ENCODE data around the gene SNTB2. TPM values are rescaled to one million over a fixed set of nuclear protein-coding genes. Genes with fewer than 3 reads are reported as not detected.

The SNTB2 gene
- total and polyA plus RNA-seq, 2 of the 13 experiments (the other 11 are each of a cell fraction or from before 2014, with no cell fraction given) = 11.5 to 19.2 TPM

GRCh38 chr16:69346683-69347082, 159.7 kb downstream of the SNTB2 start:
- H3K4me3 ChIP-seq (replicated peaks in 1 of 3; ENCODE audit: insufficient read depth in 1 of 3, low read depth in 2 of 3, low read length in 3 of 3) = no peak overlapping the region
- intact Hi-C loops (cut with micrococcal nuclease; ENCODE audit: unreplicated experiment) (no loop called here), in situ Hi-C loops (cut with HindIII; ENCODE audit: extremely low pct_ligation_motif_present, low pct_unique_long_range_greater_than_20kb) (no loop called here)
- no peak overlapping the region for H3K27ac ChIP-seq (ENCODE audit: extremely low read length, insufficient read depth, low read length)
- WGBS (ENCODE audit: low lambda C conversion rate) = 92% methylated on average over 6 of the region's 6 CpGs
- H4K20me1 ChIP-seq (ENCODE audit: insufficient read depth, low read length) = no peaks in the 10 kb centered on the region
- peaks cover 23% of the 10 kb centered on the region for H3K4me1 ChIP-seq (ENCODE audit: insufficient read depth, low read length)
- H2AFZ ChIP-seq (ENCODE audit: low read length) = no peak overlapping the region
- H3K27me3 ChIP-seq (ENCODE audit: control insufficient read depth in 1 of 2, insufficient read depth in 2 of 2, low read length in 2 of 2) = no peaks in the 10 kb centered on the region
- ATAC-seq (no peak), FAIRE-seq (no peak), DNase-seq (ENCODE audit: low spot score) (no peak)
- peaks cover 8 to 16% of the 10 kb centered on the region in 2 experiments; a peak in 4 of 5 replicates for H3K36me3 ChIP-seq (replicated peaks in 1 of 2; ENCODE audit: control insufficient read depth in 1 of 2, insufficient read depth in 2 of 2, low read length in 2 of 2)
- H3K9me3 ChIP-seq (ENCODE audit: low read length) = no peaks in the 10 kb centered on the region
- H3K4me2 ChIP-seq (ENCODE audit: low read depth, low read length) = no peak overlapping the region
- no TSS peak for BruUV-seq (replicated peaks)
- no peak overlapping the region for H3K9ac ChIP-seq (ENCODE audit: insufficient read depth, low read depth, low read length)
- peaks cover 7% of the 10 kb centered on the region for H3K79me2 ChIP-seq (ENCODE audit: insufficient read depth, low read length)
- ChIA-PET CTCF (ENCODE audit: low intra/inter-chr PET ratio, low total read pairs) (no interaction called here), POLR2A (interaction anchor here (1.2 to 1.4 kb wide), 2 partner anchors 9 to 32 kb away, joined by 3 to 4 read pairs; no protein-coding TSS in a partner anchor)
- TF ChIP-seq TBX2 (CRISPR knock-in tag; IDR thresholded peaks at IDR 0.05; ENCODE audit: borderline replicate concordance) (peak; percentile 20; the same call in 1 of the 2 replicates), MAFK (conservative IDR thresholded peaks at IDR 0.05 in 1 of 2, IDR thresholded peaks at IDR 0.05 in 1 of 2; ENCODE audit: low read length in 2 of 2) (peak in 1 of 2 experiments; percentile 28; a peak in 1 of 4 replicates), ZNF775 (CRISPR knock-in tag; IDR thresholded peaks at IDR 0.05; ENCODE audit: borderline replicate concordance) (no peak), RELA (CRISPR knock-in tag; IDR thresholded peaks at IDR 0.05) (no peak), POLR2G (IDR thresholded peaks at IDR 0.05; ENCODE audit: low read depth, low read length) (peak; percentile 32; the same call in 1 of the 2 replicates), MAFF (IDR thresholded peaks at IDR 0.05; ENCODE audit: low read depth, low read length) (0 out of 2 replicates have a peak, but pooled peaks have one; percentile 23)

- Histone ChIP-seq H4K20me1 (ENCODE audit: insufficient read depth, low read length) (no peaks in the 10 kb centered on the region), H3K4me3 (replicated peaks in 1 of 3; ENCODE audit: insufficient read depth in 1 of 3, low read depth in 2 of 3, low read length in 3 of 3) (no peak overlapping the region), H3K79me2 (ENCODE audit: insufficient read depth, low read length) (no peaks in the 10 kb centered on the region), H3K27ac (ENCODE audit: extremely low read length, insufficient read depth, low read length) (no peak overlapping the region), H3K36me3 (replicated peaks in 1 of 2; ENCODE audit: control insufficient read depth in 1 of 2, insufficient read depth in 2 of 2, low read length in 2 of 2) (peaks cover 5 to 8% of the 10 kb centered on the region in 2 experiments; a peak in 3 of 5 replicates), H2AFZ (ENCODE audit: low read length) (no peak overlapping the region), H3K9me3 (ENCODE audit: low read length) (no peaks in the 10 kb centered on the region), H3K9ac (ENCODE audit: insufficient read depth, low read depth, low read length) (no peak overlapping the region), H3K4me2 (ENCODE audit: low read depth, low read length) (no peak overlapping the region), H3K27me3 (ENCODE audit: control insufficient read depth in 1 of 2, insufficient read depth in 2 of 2, low read length in 2 of 2) (no peaks in the 10 kb centered on the region), H3K4me1 (ENCODE audit: insufficient read depth, low read length) (peaks cover 24% of the 10 kb centered on the region)
- BruUV-seq (replicated peaks) = no TSS peak
- WGBS (ENCODE audit: low lambda C conversion rate) = 97% methylated on average over 6 of the region's 6 CpGs
- CTCF ChIA-PET (ENCODE audit: low intra/inter-chr PET ratio, low total read pairs) = no interaction called here
- ATAC-seq (no peak), DNase-seq (ENCODE audit: low spot score) (no peak), FAIRE-seq (no peak)
- POLR2A ChIA-PET = interaction anchor here (1.4 kb wide), 1 partner anchor 9 kb away, joined by 4 read pairs; no protein-coding TSS in a partner anchor
- intact Hi-C loops (cut with micrococcal nuclease; ENCODE audit: unreplicated experiment) = no loop called here
- in situ Hi-C loops (cut with HindIII; ENCODE audit: extremely low pct_ligation_motif_present, low pct_unique_long_range_greater_than_20kb) = no loop called here
- TF ChIP-seq NFAT5 (CRISPR knock-in tag; IDR thresholded peaks at IDR 0.05) = no peak
- no peak for TF ChIP-seq MXD3 (CRISPR knock-in tag; IDR thresholded peaks at IDR 0.05)
- no peak for TF ChIP-seq CREB1 (IDR thresholded peaks at IDR 0.05)
- no peak for TF ChIP-seq CREB1 (CRISPR knock-in tag; IDR thresholded peaks at IDR 0.05)
- no peak for TF ChIP-seq ZNF564 (CRISPR knock-in tag; IDR thresholded peaks at IDR 0.05)
- TF ChIP-seq PCBP1 (IDR thresholded peaks at IDR 0.05; ENCODE audit: borderline replicate concordance, low read depth, low read length) = no peak
Measured at GRCh38 chr16:69348222-69348621, 161.3 kb downstream of the SNTB2 start.
